HCT116 (cell line): ENCODE results near the gene DNAH9. TPM values are rescaled to one million over a fixed set of nuclear protein-coding genes. Genes with fewer than 3 reads are reported as not detected.

Experiments used
- ATAC-seq: fragments of 200-7000 bp; cut with Tn5 transposase; 2 replicates; pipeline ENCODE4 v1.9.1; 2020; ENCODE audit warnings: mild to moderate bottlenecking, moderate library complexity
- BruUV-seq: library from RNA; stranded (reverse); fragments of 400-500 nt; replicated peaks from 2 replicates; lab custom pipeline; 2021; lab: Mats Ljungman, UMichigan
- CTCF ChIA-PET: fragments of 300-600 bp; sonication (Branson Sonifier 250); formaldehyde crosslinking; loops from one replicate; lab custom pipeline; 2021; ENCODE audit warnings: antibody characterized with exemption; lab: Charles Lee
- POLR2A ChIA-PET: fragments of 300-600, 350-600 bp; sonication (Branson Sonifier 250); formaldehyde crosslinking; loops from one replicate; lab custom pipeline; 2021; ENCODE audit warnings: antibody characterized with exemption; lab: Charles Lee
- RAD21 ChIA-PET, 2 experiments: fragments of 300-600 bp; sonication (Branson Sonifier 250); formaldehyde crosslinking; loops; one replicate each; lab custom pipeline; 2023; ENCODE audit warnings: low total read pairs in 2 of 2; ENCODE audit not compliant: uncharacterized antibody in 2 of 2, unreplicated experiment in 2 of 2, low non-redundant PET in 1 of 2; lab: Charles Lee
- DNase-seq: peaks from one replicate; pipeline ENCODE4 v3.0.0-alpha.2; 2010; ENCODE audit warnings: low read depth, low spot score
- H2AFZ ChIP-seq: fragments of 200-600 bp; shearing (Covaris generic), sonication (generic); 2 replicates; pipeline ENCODE4 v1.6.1; 2017; ENCODE audit warnings: low read depth, mixed run types, mixed read lengths, antibody characterized with exemption, low read length; ENCODE audit not compliant: poor library complexity, severe bottlenecking
- H3K27ac ChIP-seq: 2 replicates; pipeline ENCODE4 v1.5.1; 2012; ENCODE audit warnings: low read depth, low read length
- H3K27me3 ChIP-seq: fragments of 200-600 bp; sonication (generic); 2 replicates; pipeline ENCODE4 v1.6.1; 2016; ENCODE audit warnings: mixed run types, low read length, mixed read lengths; ENCODE audit not compliant: insufficient read depth
- H3K36me3 ChIP-seq, 2 experiments: fragments of 200-500 bp in 1 of 2; fragments of 200-600 bp in 1 of 2; sonication (Bioruptor generic) in 1 of 2; sonication (generic) in 1 of 2; 2 replicates each; pipeline versions ENCODE4 v1.5.1 to v1.6.1; 2014 to 2016; ENCODE audit warnings: low read length in 2 of 2, inconsistent platforms in 1 of 2, mixed read lengths in 1 of 2, mixed run types in 1 of 2; ENCODE audit not compliant: insufficient read depth in 2 of 2, control insufficient read depth in 1 of 2
- H3K4me1 ChIP-seq, 2 experiments: fragments of 200-600 bp in 1 of 2; sonication (generic) in 1 of 2; 2 replicates each; pipeline versions ENCODE4 v1.5.1 to v1.6.1; 2012 to 2017; ENCODE audit warnings: low read length in 2 of 2, inconsistent platforms in 1 of 2, mild to moderate bottlenecking in 1 of 2, mixed read lengths in 1 of 2, mixed run types in 1 of 2, moderate library complexity in 1 of 2; ENCODE audit not compliant: insufficient read depth in 2 of 2, control insufficient read depth in 1 of 2
- H3K4me2 ChIP-seq: fragments of 200-600 bp; sonication (generic); 2 replicates; pipeline ENCODE4 v1.6.1; 2017; ENCODE audit warnings: mixed run types, low read length, mixed read lengths
- H3K4me3 ChIP-seq, 2 experiments: fragments of 200-600 bp in 1 of 2; sonication (generic) in 1 of 2; replicated peaks in 1 of 2; 2 replicates each; pipeline ENCODE4 v1.5.1; 2011 to 2016; ENCODE audit warnings: low read length in 2 of 2, control low read depth in 1 of 2, low read depth in 1 of 2, mild to moderate bottlenecking in 1 of 2, mixed read lengths in 1 of 2, mixed run types in 1 of 2
- H3K79me2 ChIP-seq: fragments of 200-600 bp; sonication (generic); 2 replicates; pipeline ENCODE4 v1.6.1; 2017; ENCODE audit warnings: mild to moderate bottlenecking, mixed run types, low read length, moderate library complexity, mixed read lengths; ENCODE audit not compliant: insufficient read depth
- H3K9ac ChIP-seq: fragments of 200-600 bp; sonication (generic); 2 replicates; pipeline ENCODE4 v1.6.1; 2016; ENCODE audit warnings: low read length, mixed read lengths
- H3K9me2 ChIP-seq: fragments of 200-600 bp; sonication (generic), shearing (Covaris generic); 2 replicates; pipeline ENCODE4 v1.6.1; 2017; ENCODE audit warnings: mixed run types, mild to moderate bottlenecking, moderate library complexity; ENCODE audit not compliant: insufficient read depth
- H3K9me3 ChIP-seq, 2 experiments: fragments of 200-500 bp in 1 of 2; fragments of 200-600 bp in 1 of 2; sonication (Bioruptor generic) in 1 of 2; sonication (generic) in 1 of 2; 2 replicates each; pipeline ENCODE4 v1.6.1; 2014 to 2017; ENCODE audit warnings: low read length in 2 of 2, mixed read lengths in 2 of 2, inconsistent platforms in 1 of 2, low read depth in 1 of 2, mild to moderate bottlenecking in 1 of 2, mixed run types in 1 of 2, moderate library complexity in 1 of 2; ENCODE audit not compliant: control insufficient read depth in 1 of 2, insufficient read depth in 1 of 2
- H4K20me1 ChIP-seq: fragments of 200-600 bp; sonication (generic), shearing (Covaris generic); 2 replicates; pipeline ENCODE4 v1.6.1; 2017; ENCODE audit warnings: mixed run types, mild to moderate bottlenecking, moderate library complexity; ENCODE audit not compliant: insufficient read depth
- EGR1 ChIP-seq: IDR thresholded peaks from 2 replicates; pipeline ENCODE4 v1.6.1; 2012; ENCODE audit warnings: low read depth
- ELF1 ChIP-seq: IDR thresholded peaks from 2 replicates; pipeline ENCODE4 v1.6.1; 2012; ENCODE audit warnings: low read depth, borderline replicate concordance
- EZH2 ChIP-seq: fragments of 200-600 bp; sonication (generic); IDR thresholded peaks from 2 replicates; pipeline ENCODE4 v1.6.1; 2017; ENCODE audit warnings: antibody characterized with exemption, mixed run types
- EZH2phosphoT487 ChIP-seq: fragments of 200-600 bp; IDR thresholded peaks from 2 replicates; pipeline ENCODE4 v1.6.1; 2018; ENCODE audit warnings: antibody characterized with exemption, borderline replicate concordance
- FOSL1 ChIP-seq: IDR thresholded peaks from 2 replicates; pipeline ENCODE4 v1.6.1; 2012; ENCODE audit warnings: low read depth
- JUND ChIP-seq: IDR thresholded peaks from 2 replicates; pipeline ENCODE4 v1.6.1; 2012
- POLR2AphosphoS5 ChIP-seq: IDR thresholded peaks from 2 replicates; pipeline ENCODE4 v1.6.1; 2011; ENCODE audit warnings: mild to moderate bottlenecking, low read depth, low read length, moderate library complexity
- REST ChIP-seq: IDR thresholded peaks from 2 replicates; pipeline ENCODE4 v1.6.1; 2012; ENCODE audit warnings: low read depth
- SP1 ChIP-seq: IDR thresholded peaks from 2 replicates; pipeline ENCODE4 v1.6.1; 2012; ENCODE audit warnings: low read depth
- SRF ChIP-seq: IDR thresholded peaks from 2 replicates; pipeline ENCODE4 v1.6.1; 2012; ENCODE audit warnings: low read depth
- TCF7L2 ChIP-seq: IDR thresholded peaks from 2 replicates; pipeline ENCODE4 v1.7.0; 2011; ENCODE audit warnings: borderline replicate concordance, inconsistent platforms; ENCODE audit not compliant: insufficient read depth, insufficient read length; ENCODE audit errors: extremely low read depth
- YY1 ChIP-seq: IDR thresholded peaks from 2 replicates; pipeline ENCODE4 v1.6.1; 2011; ENCODE audit warnings: low read length, low read depth, moderate library complexity, mild to moderate bottlenecking; ENCODE audit not compliant: insufficient replicate concordance; ENCODE audit errors: extremely low read depth
- ZBTB33 ChIP-seq: IDR thresholded peaks from 2 replicates; pipeline ENCODE4 v1.6.1; 2011; ENCODE audit warnings: mild to moderate bottlenecking, low read length, moderate library complexity; ENCODE audit not compliant: insufficient replicate concordance; ENCODE audit errors: extremely low read depth
- ZNF274 ChIP-seq: fragments of 200-500 bp; sonication (Bioruptor generic); IDR thresholded peaks from 2 replicates; pipeline ENCODE4 v1.6.1; 2014; ENCODE audit warnings: mild to moderate bottlenecking, low read depth, low read length, inconsistent platforms
- intact Hi-C: fragments of 100-400 bp; cut with micrococcal nuclease; formaldehyde crosslinking; loops from 2 replicates; pipeline ENCODE4 v1.10.0; 2022
- total RNA-seq: library from RNA; stranded (reverse); gene quantifications from one replicate; pipeline ENCODE4 v1.2.1, GENCODE V29; 2021; ENCODE audit not compliant: unreplicated experiment

The DNAH9 gene
- total RNA-seq, 1 experiment from 2014 or later, result not detected

DNA sequence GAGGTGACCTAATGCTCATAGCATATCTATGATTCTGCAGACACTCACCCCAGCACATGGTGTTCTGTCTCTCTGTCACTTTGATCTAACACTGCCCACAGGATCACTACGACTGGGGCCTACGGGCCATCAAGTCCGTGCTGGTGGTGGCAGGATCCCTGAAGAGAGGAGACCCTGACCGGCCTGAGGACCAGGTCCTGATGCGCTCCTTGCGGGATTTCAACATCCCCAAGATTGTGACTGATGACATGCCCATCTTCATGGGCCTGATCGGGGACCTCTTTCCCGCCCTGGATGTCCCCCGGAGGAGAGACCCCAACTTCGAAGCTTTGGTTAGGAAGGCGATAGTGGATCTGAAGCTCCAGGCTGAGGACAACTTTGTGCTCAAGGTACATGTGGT lies 146.4 kb downstream of the DNAH9 start:
- no peaks in the 10 kb centered on the region for H3K9me2 ChIP-seq
- TF ChIP-seq ZBTB33, result no peak
- TF ChIP-seq YY1, result no peak
- no peak for TF ChIP-seq FOSL1
- no peak for TF ChIP-seq SRF
- no peak for TF ChIP-seq EGR1
- no peak for TF ChIP-seq POLR2AphosphoS5
- TF ChIP-seq EZH2, result no peak
- no peak for TF ChIP-seq ZNF274
- DNase-seq (no peak), ATAC-seq (no peak)
- no peak overlapping the region for H2AFZ ChIP-seq
- no peaks in the 10 kb centered on the region for H3K9me3 ChIP-seq
- CTCF ChIA-PET, result no interaction called here
- H3K4me1 ChIP-seq, result no peaks in the 10 kb centered on the region
- H3K27ac ChIP-seq, result no peak overlapping the region
- intact Hi-C loops, result no loop called here
- H3K79me2 ChIP-seq, result no peaks in the 10 kb centered on the region
- no peak overlapping the region for H3K4me3 ChIP-seq
- H3K27me3 ChIP-seq, result peaks cover 3% of the 10 kb centered on the region; the same call in 1 of the 2 replicates
- H3K9ac ChIP-seq, result no peak overlapping the region
- no TSS peak for BruUV-seq
- POLR2A ChIA-PET, result no interaction called here
- RAD21 ChIA-PET, result no interaction called here
- H3K36me3 ChIP-seq, result no peaks in the 10 kb centered on the region
- H3K4me2 ChIP-seq, result no peak overlapping the region
- H4K20me1 ChIP-seq, result no peaks in the 10 kb centered on the region

- H2AFZ ChIP-seq, result no peak overlapping the region
- ChIA-PET POLR2A (no interaction called here), RAD21 (no interaction called here), CTCF (no interaction called here)
- no peak overlapping the region for H3K4me2 ChIP-seq
- H3K9me2 ChIP-seq, result no peaks in the 10 kb centered on the region
- no TSS peak for BruUV-seq
- peaks cover 3% of the 10 kb centered on the region; the same call in 1 of the 2 replicates for H3K27me3 ChIP-seq
- no peaks in the 10 kb centered on the region for H3K36me3 ChIP-seq
- ATAC-seq, result no peak
- intact Hi-C loops, result no loop called here
- no peak overlapping the region for H3K4me3 ChIP-seq
- no peaks in the 10 kb centered on the region for H4K20me1 ChIP-seq
- no peaks in the 10 kb centered on the region for H3K4me1 ChIP-seq
- H3K9ac ChIP-seq, result no peak overlapping the region
- no peaks in the 10 kb centered on the region for H3K79me2 ChIP-seq
- no peak overlapping the region for H3K27ac ChIP-seq
- TF ChIP-seq REST (no peak), EZH2 (no peak), SRF (no peak), JUND (no peak), TCF7L2 (no peak), SP1 (no peak), POLR2AphosphoS5 (no peak), EZH2phosphoT487 (no peak), ELF1 (no peak)
- no peak for DNase-seq
- H3K9me3 ChIP-seq, result no peaks in the 10 kb centered on the region
These were observed 149.2 kb downstream of the DNAH9 start for GRCh38 chr17:11747441-11747840.
